ENCODE results near the gene SURF6. TPM values are rescaled to one million over a fixed set of nuclear protein-coding genes. Genes with fewer than 3 reads are reported as not detected.

Gene SURF6
- total RNA-seq, 1 donor = 8.2 TPM

GRCh38 chr9:133352635-133353340 is 16.8 kb upstream of the SURF6 start:
- DNase-seq (ENCODE audit: low read depth) = no peak
- TF ChIP-seq CTCF (IDR thresholded peaks at IDR 0.05; ENCODE audit: insufficient read depth, low read depth, low read length) = no peak
- no peak overlapping the region for H3K4me3 ChIP-seq (ENCODE audit: low read depth, low read length)

- TF ChIP-seq CTCF (IDR thresholded peaks at IDR 0.05; ENCODE audit: insufficient read depth, low read depth, low read length) = peak; percentile 62
- no peak overlapping the region for H3K4me3 ChIP-seq (ENCODE audit: low read depth, low read length)
- peak; percentile 53 for DNase-seq (ENCODE audit: low read depth)
Measured at GRCh38 chr9:133351908-133352634, 16.1 kb upstream of the SURF6 start.

- H3K4me3 ChIP-seq (ENCODE audit: low read depth, low read length) = no peak overlapping the region
- DNase-seq (ENCODE audit: low read depth) = no peak
- TF ChIP-seq CTCF (IDR thresholded peaks at IDR 0.05; ENCODE audit: insufficient read depth, low read depth, low read length) = no peak
Measured at GRCh38 chr9:133351526-133351907, 15.5 kb upstream of the SURF6 start.

- no peak for TF ChIP-seq CTCF (IDR thresholded peaks at IDR 0.05; ENCODE audit: insufficient read depth, low read depth, low read length)
- DNase-seq (ENCODE audit: low read depth) = no peak
- H3K4me3 ChIP-seq (ENCODE audit: low read depth, low read length) = peak overlapping the region; percentile 4
Measured at GRCh38 chr9:133349965-133350616, 14.1 kb upstream of the SURF6 start.

GRCh38 chr9:133348718-133349573 is 13.0 kb upstream of the SURF6 start:
- no peak for DNase-seq (ENCODE audit: low read depth)
- TF ChIP-seq CTCF (IDR thresholded peaks at IDR 0.05; ENCODE audit: insufficient read depth, low read depth, low read length) = no peak
- peak overlapping the region; percentile 98 for H3K4me3 ChIP-seq (ENCODE audit: low read depth, low read length)

- peak within 1 kb of the TSS; percentile 98 for H3K4me3 ChIP-seq (ENCODE audit: low read depth, low read length)
- no peak for TF ChIP-seq CTCF (IDR thresholded peaks at IDR 0.05; ENCODE audit: insufficient read depth, low read depth, low read length)
- peak; percentile 97 for DNase-seq (ENCODE audit: low read depth)
Measured at GRCh38 chr9:133347985-133348717, 12.2 kb upstream of the SURF6 start, which contains the start of the genes MED22 and RPL7A. Gene MED22 (minus strand): TSS chr9:133348131. CDS start chr9:133346662, 1,469 bp downstream. Gene RPL7A (plus strand): TSS chr9:133348218. CDS start chr9:133348244, 26 bp downstream.
